Omental fat pad (tissue), 4 donors: ENCODE measurements around the gene MOB3B. TPM values are rescaled to one million over a fixed set of nuclear protein-coding genes. Genes with fewer than 3 reads are reported as not detected.

ENCODE experiments used
- ATAC-seq: fragments of 150-250 bp; one replicate; pipeline ENCODE4 v1.9.1; 2016; ENCODE audit warnings: mild to moderate bottlenecking, moderate library complexity; ENCODE audit not compliant: low FRiP score
- DNase-seq: peaks from one replicate; pipeline ENCODE4 v3.0.0-alpha.2; 2019; ENCODE audit warnings: low spot score
- total RNA-seq, 4 donors: library from RNA; depleted of rRNA; stranded (reverse); fragments of >200 nt; gene quantifications; one replicate each; pipeline ENCODE4 v1.1.0, GENCODE V29; 2016
- TF ChIP-seq, protein P1 (sequence below), 3 donors: fragments of 450-650 bp; IDR thresholded peaks; one replicate each; pipeline ENCODE4 v1.5.1; 2016 to 2017; ENCODE audit warnings: antibody characterized with exemption in 3 of 3, mild to moderate bottlenecking in 3 of 3, moderate library complexity in 2 of 3

MOB3B gene
- total RNA-seq, 4 donors from 2014 or later: 7.9 to 11.5 (median 9.4) TPM

DNA sequence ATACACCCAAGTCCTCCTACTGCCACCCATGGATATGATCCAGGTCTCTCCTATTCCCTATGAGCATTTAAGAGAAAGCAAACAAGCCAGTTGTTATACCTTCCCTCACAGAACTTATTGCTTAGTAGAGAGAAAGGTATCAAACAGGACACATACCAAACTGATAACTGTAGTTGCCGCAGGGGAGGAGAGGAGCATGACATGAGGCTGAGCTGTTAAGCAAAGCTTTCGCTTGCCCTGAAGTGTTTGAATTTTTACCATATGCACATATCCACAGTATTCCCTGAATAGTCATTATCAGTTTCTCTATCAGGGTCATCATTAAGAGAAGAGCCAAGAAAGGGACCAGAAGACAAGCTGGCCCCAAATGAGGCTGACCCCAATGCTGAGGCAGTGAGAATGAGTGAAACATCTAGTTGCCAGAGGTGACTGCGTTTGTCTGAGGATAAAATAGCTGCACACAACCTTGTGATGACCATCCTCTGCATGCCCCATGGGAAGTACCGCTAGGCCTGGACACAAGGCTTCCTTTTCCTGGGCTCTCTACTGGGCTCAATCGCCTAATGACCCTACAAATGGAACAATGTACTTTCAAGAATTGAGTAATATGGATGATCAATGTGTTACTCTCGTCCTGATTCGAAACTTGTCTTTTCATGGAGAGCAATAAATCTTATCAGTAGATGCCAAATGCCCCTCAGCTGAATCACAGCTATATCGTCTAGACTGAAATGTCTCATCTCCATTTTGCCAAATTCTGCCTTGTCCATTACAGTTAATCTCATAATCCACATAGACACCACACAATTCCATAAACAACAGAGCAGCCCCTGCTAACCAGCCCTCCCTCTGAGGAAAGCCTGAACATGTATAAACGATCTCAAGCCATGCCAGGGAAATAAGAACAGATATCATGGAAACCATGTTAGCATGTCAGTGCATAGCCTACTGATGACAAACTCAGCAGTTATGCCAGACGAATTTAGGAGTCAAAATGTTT lies 9.8 kb downstream of the MOB3B start:
- DNase-seq: no peak
- TF ChIP-seq, protein P1, sequence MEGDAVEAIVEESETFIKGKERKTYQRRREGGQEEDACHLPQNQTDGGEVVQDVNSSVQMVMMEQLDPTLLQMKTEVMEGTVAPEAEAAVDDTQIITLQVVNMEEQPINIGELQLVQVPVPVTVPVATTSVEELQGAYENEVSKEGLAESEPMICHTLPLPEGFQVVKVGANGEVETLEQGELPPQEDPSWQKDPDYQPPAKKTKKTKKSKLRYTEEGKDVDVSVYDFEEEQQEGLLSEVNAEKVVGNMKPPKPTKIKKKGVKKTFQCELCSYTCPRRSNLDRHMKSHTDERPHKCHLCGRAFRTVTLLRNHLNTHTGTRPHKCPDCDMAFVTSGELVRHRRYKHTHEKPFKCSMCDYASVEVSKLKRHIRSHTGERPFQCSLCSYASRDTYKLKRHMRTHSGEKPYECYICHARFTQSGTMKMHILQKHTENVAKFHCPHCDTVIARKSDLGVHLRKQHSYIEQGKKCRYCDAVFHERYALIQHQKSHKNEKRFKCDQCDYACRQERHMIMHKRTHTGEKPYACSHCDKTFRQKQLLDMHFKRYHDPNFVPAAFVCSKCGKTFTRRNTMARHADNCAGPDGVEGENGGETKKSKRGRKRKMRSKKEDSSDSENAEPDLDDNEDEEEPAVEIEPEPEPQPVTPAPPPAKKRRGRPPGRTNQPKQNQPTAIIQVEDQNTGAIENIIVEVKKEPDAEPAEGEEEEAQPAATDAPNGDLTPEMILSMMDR (IDR thresholded peaks at IDR 0.05): no peak
- ATAC-seq: no peak

DNA sequence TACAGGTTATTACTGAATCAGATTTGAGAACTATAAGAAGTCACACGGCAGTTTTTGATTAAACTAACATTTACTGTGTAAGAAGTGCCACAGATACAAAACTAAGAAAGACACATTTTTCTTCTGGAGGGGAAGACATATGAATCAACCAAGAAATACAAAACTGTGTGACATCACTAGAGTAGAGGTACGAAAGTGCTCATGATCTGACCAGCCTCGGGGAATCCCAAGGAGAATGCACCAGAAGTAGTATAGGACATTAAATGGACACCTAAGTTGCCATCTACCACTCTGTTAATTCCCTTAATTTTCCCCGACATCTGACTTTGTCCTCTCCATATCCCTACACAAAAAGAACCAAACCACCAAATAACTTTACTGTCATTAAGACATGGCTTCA lies 10.8 kb downstream of the MOB3B start:
- DNase-seq (no peak), ATAC-seq (no peak)
- TF ChIP-seq, protein P1 (IDR thresholded peaks at IDR 0.05): no peak

DNA sequence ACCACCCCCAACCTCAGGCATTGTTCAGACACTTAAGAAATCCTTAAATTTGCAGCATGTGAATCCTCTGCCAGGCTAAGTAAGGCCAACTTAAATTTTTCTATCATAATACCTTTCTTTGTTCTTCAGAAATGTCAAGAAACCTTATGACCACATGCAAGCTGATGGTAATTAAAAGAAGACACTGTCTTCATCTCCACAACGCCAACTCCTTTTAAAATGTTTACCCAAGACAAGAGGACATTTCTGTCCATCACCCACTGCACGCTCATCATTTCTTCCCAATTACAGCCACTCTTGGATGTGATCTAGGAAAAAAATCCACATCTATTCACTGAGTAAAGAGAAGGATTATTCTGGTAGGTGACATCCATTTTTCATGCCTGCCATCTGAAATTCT lies 11.6 kb downstream of the MOB3B start:
- TF ChIP-seq, protein P1 (IDR thresholded peaks at IDR 0.05): no peak
- DNase-seq: no peak
- ATAC-seq: no peak

DNA sequence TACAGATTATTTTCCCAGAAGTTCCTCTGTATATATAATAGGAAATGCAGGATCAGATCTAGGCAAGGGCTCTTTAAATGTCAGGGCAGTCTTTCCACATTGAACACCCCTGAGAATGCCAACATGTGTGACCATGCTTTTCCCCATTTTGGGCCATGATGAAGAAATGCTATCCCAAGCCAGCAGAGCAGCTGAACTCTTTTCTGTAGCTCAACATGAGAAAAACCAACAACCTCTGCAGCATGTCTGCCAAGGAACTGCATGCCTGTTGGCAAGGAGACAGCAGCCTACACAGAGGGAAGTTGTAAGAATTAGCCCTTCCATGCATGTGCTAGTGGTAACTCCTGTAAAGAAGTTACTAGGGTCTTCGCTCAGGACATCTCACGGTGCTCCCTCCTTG lies 15.1 kb downstream of the MOB3B start:
- ATAC-seq (no peak), DNase-seq (no peak)
- TF ChIP-seq, protein P1 (IDR thresholded peaks at IDR 0.05): no peak

DNA sequence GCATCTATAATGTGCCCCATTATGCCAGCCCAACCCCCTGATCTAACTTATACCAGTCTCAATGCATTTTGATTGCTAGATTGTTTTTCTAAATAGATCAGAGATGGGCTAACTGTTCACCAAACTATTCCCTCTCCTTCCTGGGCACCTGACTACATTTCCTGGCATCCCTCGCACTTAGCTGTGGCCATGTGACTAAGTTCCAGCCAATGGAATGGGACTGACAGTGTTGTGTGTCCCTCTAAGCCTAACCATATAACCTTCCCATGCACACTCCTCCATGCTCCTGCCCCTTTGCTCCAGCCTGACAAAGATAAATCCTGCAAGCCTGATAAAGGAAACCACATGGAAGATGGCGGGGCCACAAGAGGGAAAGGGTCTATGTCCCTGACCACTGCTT lies 17.8 kb downstream of the MOB3B start:
- no peak for ATAC-seq
- no peak for DNase-seq
- TF ChIP-seq, protein P1 (IDR thresholded peaks at IDR 0.05): no peak

DNA sequence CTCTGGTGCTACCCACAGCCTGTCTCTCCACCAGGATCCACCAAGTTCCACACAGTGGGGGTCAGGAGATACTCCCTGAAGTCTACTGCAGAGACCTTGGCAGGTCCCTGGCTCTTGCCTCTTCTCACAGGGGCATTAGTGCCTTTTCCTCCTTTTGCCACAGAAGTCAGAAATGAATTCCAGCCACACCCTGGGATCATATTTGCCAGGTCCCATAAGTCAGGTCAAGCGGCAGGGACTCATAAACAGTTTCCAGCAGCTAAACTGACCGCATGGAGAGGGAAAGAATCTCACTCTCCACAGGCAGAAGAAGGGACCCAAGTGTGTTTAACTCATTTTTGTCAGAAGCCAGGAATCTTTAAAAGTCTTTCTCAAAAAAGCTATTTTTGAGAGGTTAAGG lies 18.8 kb downstream of the MOB3B start:
- ATAC-seq: no peak

More for the DNA sequence above, 18.8 kb downstream of the MOB3B start:
- TF ChIP-seq, protein P1 (IDR thresholded peaks at IDR 0.05): no peak
- no peak for DNase-seq
